ENCODE measurements around the gene KRT38.

DNA sequence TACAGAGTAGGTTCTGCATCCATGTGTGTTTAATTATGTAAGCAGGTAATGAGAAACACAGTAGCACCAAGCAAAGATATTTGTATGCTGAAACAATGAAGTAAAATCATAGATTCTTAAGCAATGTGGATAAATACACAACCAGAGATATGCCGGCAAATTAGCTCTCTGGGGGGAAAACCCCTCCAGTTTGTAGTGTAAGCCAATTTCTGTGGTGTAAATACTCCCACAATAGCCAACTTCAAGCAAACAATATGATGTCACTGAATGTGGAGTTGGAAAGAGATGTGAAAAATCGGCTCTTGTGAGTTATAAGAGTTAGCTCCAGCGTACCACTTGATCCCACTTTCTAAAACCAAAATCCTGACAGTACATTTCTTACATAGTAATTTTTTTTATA is 3.9 kb upstream of the KRT38 start:
- TF ChIP-seq, protein P1, sequence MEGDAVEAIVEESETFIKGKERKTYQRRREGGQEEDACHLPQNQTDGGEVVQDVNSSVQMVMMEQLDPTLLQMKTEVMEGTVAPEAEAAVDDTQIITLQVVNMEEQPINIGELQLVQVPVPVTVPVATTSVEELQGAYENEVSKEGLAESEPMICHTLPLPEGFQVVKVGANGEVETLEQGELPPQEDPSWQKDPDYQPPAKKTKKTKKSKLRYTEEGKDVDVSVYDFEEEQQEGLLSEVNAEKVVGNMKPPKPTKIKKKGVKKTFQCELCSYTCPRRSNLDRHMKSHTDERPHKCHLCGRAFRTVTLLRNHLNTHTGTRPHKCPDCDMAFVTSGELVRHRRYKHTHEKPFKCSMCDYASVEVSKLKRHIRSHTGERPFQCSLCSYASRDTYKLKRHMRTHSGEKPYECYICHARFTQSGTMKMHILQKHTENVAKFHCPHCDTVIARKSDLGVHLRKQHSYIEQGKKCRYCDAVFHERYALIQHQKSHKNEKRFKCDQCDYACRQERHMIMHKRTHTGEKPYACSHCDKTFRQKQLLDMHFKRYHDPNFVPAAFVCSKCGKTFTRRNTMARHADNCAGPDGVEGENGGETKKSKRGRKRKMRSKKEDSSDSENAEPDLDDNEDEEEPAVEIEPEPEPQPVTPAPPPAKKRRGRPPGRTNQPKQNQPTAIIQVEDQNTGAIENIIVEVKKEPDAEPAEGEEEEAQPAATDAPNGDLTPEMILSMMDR (IDR thresholded peaks at IDR 0.05; ENCODE audit: low read length), result no peak
- no peak for TF ChIP-seq EZH2 (IDR thresholded peaks at IDR 0.05; ENCODE audit: borderline replicate concordance, low read length)

Data from OCI-LY1 (cell line).